Astrocyte of the cerebellum (primary cell): Measurements from ENCODE around the gene CHRNA4.
A peak's percentile ranks its signal among the peaks of the same experiment; 100 is the strongest.
"Not testable (repeated sequence)": the region's sequence is repeated elsewhere in the genome, so short reads cannot be mapped to it uniquely, and the experiment has no call there.

ENCODE experiments used
- DNase-seq: peaks from one replicate; pipeline ENCODE4 v3.0.0-alpha.2; 2011; ENCODE audit warnings: low read depth
- H3K4me3 ChIP-seq: 2 replicates; pipeline ENCODE4 v1.5.1; 2011; ENCODE audit warnings: mild to moderate bottlenecking, low read depth, low read length, moderate library complexity
- CTCF ChIP-seq: IDR thresholded peaks from 2 replicates; pipeline ENCODE4 v1.5.1; 2012; ENCODE audit warnings: low read length, low read depth, moderate library complexity, mild to moderate bottlenecking; ENCODE audit errors: missing control alignments
- in situ Hi-C: cut with HindIII; loops from 2 replicates; pipeline ENCODE4 v1.10.0; 2017; ENCODE audit warnings: low sequenced_read_pairs

CHRNA4 gene

GRCh38 chr20:63383556-63383955 lies 22.4 kb upstream of the CHRNA4 start:
- no peak overlapping the region for H3K4me3 ChIP-seq

GRCh38 chr20:63382551-63383300 lies 21.6 kb upstream of the CHRNA4 start:
- no peak for TF ChIP-seq CTCF
- DNase-seq = no peak
- no peak overlapping the region for H3K4me3 ChIP-seq
- in situ Hi-C loops = no loop called here

More at GRCh38 chr20:63383556-63383955, 22.4 kb upstream of the CHRNA4 start:
- in situ Hi-C loops = no loop called here
- DNase-seq = no peak
- TF ChIP-seq CTCF = no peak

GRCh38 chr20:63381781-63382431 lies 20.8 kb upstream of the CHRNA4 start:
- TF ChIP-seq CTCF = peak; percentile 85
- H3K4me3 ChIP-seq = no peak overlapping the region
- in situ Hi-C loops = no loop called here
- no peak for DNase-seq

- no peak for DNase-seq
- H3K4me3 ChIP-seq = no peak overlapping the region
- in situ Hi-C loops = no loop called here
- TF ChIP-seq CTCF = no peak
Observed at GRCh38 chr20:63380346-63380870, 19.3 kb upstream of the CHRNA4 start.

- in situ Hi-C loops, H3K4me3 ChIP-seq, DNase-seq: not testable (repeated sequence)
Observed at GRCh38 chr20:63379872-63380271, 18.7 kb upstream of the CHRNA4 start.

- in situ Hi-C loops = no loop called here
- TF ChIP-seq CTCF = no peak
- H3K4me3 ChIP-seq = no peak overlapping the region
- no peak for DNase-seq
Observed at GRCh38 chr20:63379296-63379695, 18.1 kb upstream of the CHRNA4 start.

GRCh38 chr20:63378626-63379025 lies 17.5 kb upstream of the CHRNA4 start:
- H3K4me3 ChIP-seq = no peak overlapping the region
- in situ Hi-C loops = no loop called here
- TF ChIP-seq CTCF = no peak
- no peak for DNase-seq
